ENCODE measurements around the gene C9orf153.
A peak's percentile ranks its signal among the peaks of the same experiment; 100 is the strongest.
"Not testable (repeated sequence)": the region's sequence is repeated elsewhere in the genome, so short reads cannot be mapped to it uniquely, and the experiment has no call there.

Gene C9orf153

GRCh38 chr9:86207193-86207592 is 52.3 kb downstream of the C9orf153 start:
- TF ChIP-seq, protein P1, sequence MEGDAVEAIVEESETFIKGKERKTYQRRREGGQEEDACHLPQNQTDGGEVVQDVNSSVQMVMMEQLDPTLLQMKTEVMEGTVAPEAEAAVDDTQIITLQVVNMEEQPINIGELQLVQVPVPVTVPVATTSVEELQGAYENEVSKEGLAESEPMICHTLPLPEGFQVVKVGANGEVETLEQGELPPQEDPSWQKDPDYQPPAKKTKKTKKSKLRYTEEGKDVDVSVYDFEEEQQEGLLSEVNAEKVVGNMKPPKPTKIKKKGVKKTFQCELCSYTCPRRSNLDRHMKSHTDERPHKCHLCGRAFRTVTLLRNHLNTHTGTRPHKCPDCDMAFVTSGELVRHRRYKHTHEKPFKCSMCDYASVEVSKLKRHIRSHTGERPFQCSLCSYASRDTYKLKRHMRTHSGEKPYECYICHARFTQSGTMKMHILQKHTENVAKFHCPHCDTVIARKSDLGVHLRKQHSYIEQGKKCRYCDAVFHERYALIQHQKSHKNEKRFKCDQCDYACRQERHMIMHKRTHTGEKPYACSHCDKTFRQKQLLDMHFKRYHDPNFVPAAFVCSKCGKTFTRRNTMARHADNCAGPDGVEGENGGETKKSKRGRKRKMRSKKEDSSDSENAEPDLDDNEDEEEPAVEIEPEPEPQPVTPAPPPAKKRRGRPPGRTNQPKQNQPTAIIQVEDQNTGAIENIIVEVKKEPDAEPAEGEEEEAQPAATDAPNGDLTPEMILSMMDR (IDR thresholded peaks at IDR 0.05; ENCODE audit: control extremely low read depth, extremely low read depth, low read depth, missing control alignments), result no peak
- CTCF ChIA-PET, result interaction anchor here (1.0 kb wide), 1 partner anchor 31 kb away, joined by 3 read pairs; no protein-coding TSS in a partner anchor
- POLR2A ChIA-PET, result no interaction called here
- DNase-seq (ENCODE audit: extremely low spot score), result no peak

- TF ChIP-seq, protein P1 (IDR thresholded peaks at IDR 0.05; ENCODE audit: control extremely low read depth, extremely low read depth, low read depth, missing control alignments), result peak; percentile 76
- ChIA-PET CTCF (interaction anchor here (0.6 to 5.0 kb wide), 39 partner anchors 9 to 1128 kb away, joined by 3 to 32 read pairs (median 4); partner anchors contain the start of gene ISCA1), POLR2A (interaction anchor here (0.6 kb wide), 1 partner anchor 167 kb away, joined by 5 read pairs; no protein-coding TSS in a partner anchor)
- DNase-seq (ENCODE audit: extremely low spot score), result peak; percentile 60
These were observed 57.0 kb downstream of the C9orf153 start for GRCh38 chr9:86202338-86202882.

DNA sequence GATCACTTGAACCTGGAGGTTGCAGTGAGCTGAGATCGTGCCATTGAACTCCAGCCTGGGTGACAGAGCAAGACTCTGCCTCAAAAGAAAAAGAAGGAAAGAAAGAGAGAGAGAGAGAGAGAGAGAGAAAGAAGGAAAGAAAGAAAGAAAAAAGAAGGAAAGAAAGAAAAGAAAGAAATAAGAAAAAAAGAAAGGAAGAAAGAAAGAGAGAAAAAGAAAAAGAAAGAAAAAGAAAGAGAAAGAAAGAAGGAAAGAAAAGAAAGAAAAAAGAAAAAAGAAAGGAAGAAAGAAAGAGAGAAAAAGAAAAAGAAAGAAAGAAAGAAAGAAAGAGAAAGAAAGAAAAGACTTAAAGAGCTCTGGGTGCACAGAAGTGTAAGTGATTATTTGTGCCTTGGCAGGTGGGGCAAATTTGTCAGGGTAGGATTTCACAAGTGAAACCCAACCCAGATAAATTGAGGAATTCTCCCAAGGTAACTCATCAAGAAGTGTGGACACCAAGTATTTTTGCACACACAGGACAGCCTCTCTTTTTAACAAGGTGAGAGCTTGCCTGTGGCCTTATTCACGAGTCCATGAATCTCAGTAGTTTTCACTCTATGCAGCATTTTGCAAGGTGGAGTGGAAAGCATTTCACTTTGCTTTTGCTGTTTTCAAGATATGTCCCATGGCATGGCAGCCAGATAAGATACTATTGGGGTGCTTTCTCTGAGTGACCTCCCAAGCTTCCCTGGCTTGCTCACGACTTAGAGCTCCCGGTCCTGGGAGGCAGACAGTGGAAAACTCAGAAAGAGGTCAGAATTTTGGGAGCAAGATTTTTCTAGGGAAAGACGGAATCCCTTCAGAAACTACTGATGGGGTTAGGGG is 57.8 kb downstream of the C9orf153 start:
- ChIA-PET CTCF (interaction anchor here (0.6 to 5.0 kb wide), 39 partner anchors 8 to 1128 kb away, joined by 3 to 32 read pairs (median 4); partner anchors contain the start of gene ISCA1), POLR2A (interaction anchor here (0.6 kb wide), 1 partner anchor 166 kb away, joined by 5 read pairs; no protein-coding TSS in a partner anchor)
- TF ChIP-seq, protein P1 (IDR thresholded peaks at IDR 0.05; ENCODE audit: control extremely low read depth, extremely low read depth, low read depth, missing control alignments), result no peak
- DNase-seq (ENCODE audit: extremely low spot score), result no peak

GRCh38 chr9:86200599-86201162 is 58.8 kb downstream of the C9orf153 start:
- no peak for DNase-seq (ENCODE audit: extremely low spot score)
- CTCF ChIA-PET, result interaction anchor here (1.2 to 5.0 kb wide), 7 partner anchors 8 to 76 kb away, joined by 4 to 29 read pairs (median 8); no protein-coding TSS in a partner anchor
- TF ChIP-seq, protein P1 (IDR thresholded peaks at IDR 0.05; ENCODE audit: control extremely low read depth, extremely low read depth, low read depth, missing control alignments), result no peak
- POLR2A ChIA-PET, result no interaction called here

GRCh38 chr9:86193088-86193487 is 66.4 kb downstream of the C9orf153 start:
- no peak for DNase-seq (ENCODE audit: extremely low spot score)
- ChIA-PET CTCF (interaction anchor here (1.7 kb wide), 1 partner anchor 9 kb away, joined by 6 read pairs; no protein-coding TSS in a partner anchor), POLR2A (no interaction called here)
- TF ChIP-seq, protein P1 (IDR thresholded peaks at IDR 0.05; ENCODE audit: control extremely low read depth, extremely low read depth, low read depth, missing control alignments), result no peak

- CTCF ChIA-PET, result interaction anchor here (2.2 kb wide), 1 partner anchor 12 kb away, joined by 16 read pairs; no protein-coding TSS in a partner anchor
- POLR2A ChIA-PET; DNase-seq (ENCODE audit: extremely low spot score): not testable (repeated sequence)
These were observed 68.8 kb downstream of the C9orf153 start for GRCh38 chr9:86190700-86191099.
